ENCODE results near the gene DHRS7B.

Gene DHRS7B

GRCh38 chr17:21172846-21173245, 46.1 kb downstream of the DHRS7B start:
- H3K79me2 ChIP-seq (ENCODE audit: control insufficient read depth, insufficient read depth, low read length): no peaks in the 10 kb centered on the region
- no peak overlapping the region for H2BK5ac ChIP-seq (ENCODE audit: low read length)
- H3K4ac ChIP-seq (ENCODE audit: low read depth, low read length): no peak overlapping the region
- no peaks in the 10 kb centered on the region for H3K36me3 ChIP-seq (ENCODE audit: control insufficient read depth, insufficient read depth, low read length)
- no peaks in the 10 kb centered on the region for H3K79me1 ChIP-seq (ENCODE audit: low read length)
- H3K56ac ChIP-seq (ENCODE audit: low read length): no peak overlapping the region
- H3K18ac ChIP-seq (ENCODE audit: low read length): no peak overlapping the region
- H4K5ac ChIP-seq (ENCODE audit: low read length): no peak overlapping the region
- H4K8ac ChIP-seq (ENCODE audit: low read depth, low read length): no peak overlapping the region
- H2AK5ac ChIP-seq (ENCODE audit: low read length): no peak overlapping the region
- no peak overlapping the region for H2BK120ac ChIP-seq (ENCODE audit: low read depth, low read length)
- H3K9ac ChIP-seq (ENCODE audit: low read length): no peak overlapping the region
- H3K23ac ChIP-seq (ENCODE audit: low read length): no peak overlapping the region
- no peak overlapping the region for H3K4me2 ChIP-seq (ENCODE audit: low read length)
- no peak overlapping the region for H3K27ac ChIP-seq (ENCODE audit: low read depth, low read length)
- no peak overlapping the region for H3K4me3 ChIP-seq (ENCODE audit: low read length)
- H3K27me3 ChIP-seq (ENCODE audit: insufficient read depth, low read length, poor library complexity): no peaks in the 10 kb centered on the region
- no peak overlapping the region for H2BK15ac ChIP-seq (replicated peaks; ENCODE audit: low read depth)
- DNase-seq: no peak
- WGBS (ENCODE audit: extremely low coverage, insufficient coverage, low lambda C conversion rate): no CpG with 5 or more reads among the region's 6 CpGs
- H3K4me1 ChIP-seq (ENCODE audit: control insufficient read depth, low read depth, low read length): no peaks in the 10 kb centered on the region

DNA sequence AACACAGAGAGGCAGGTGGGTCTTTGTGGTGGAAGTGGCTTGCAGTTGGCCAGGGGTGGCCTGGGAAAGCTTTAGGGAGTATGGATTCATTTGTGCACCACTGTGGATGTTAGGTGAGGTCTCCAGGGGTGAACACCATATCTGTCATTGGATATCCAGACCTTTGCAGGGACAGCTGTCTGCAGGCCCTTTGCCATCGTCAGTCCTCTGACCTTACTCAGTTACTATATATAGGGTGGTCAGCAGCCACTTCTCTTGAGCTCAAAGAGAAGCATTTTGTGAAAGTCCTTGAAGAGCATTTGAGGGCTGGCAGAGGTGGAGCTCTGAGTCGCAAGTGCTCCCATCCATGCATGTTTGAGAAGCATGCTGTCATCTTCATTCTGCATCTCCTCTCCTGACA, 46.8 kb downstream of the DHRS7B start:
- Histone ChIP-seq H3K4me3 (ENCODE audit: low read length) (no peak overlapping the region), H3K36me3 (ENCODE audit: control insufficient read depth, insufficient read depth, low read length) (no peaks in the 10 kb centered on the region), H3K79me2 (ENCODE audit: control insufficient read depth, insufficient read depth, low read length) (no peaks in the 10 kb centered on the region), H3K4ac (ENCODE audit: low read depth, low read length) (no peak overlapping the region), H3K23ac (ENCODE audit: low read length) (no peak overlapping the region), H3K79me1 (ENCODE audit: low read length) (no peaks in the 10 kb centered on the region), H3K27me3 (ENCODE audit: insufficient read depth, low read length, poor library complexity) (no peaks in the 10 kb centered on the region), H3K9ac (ENCODE audit: low read length) (no peak overlapping the region), H2BK120ac (ENCODE audit: low read depth, low read length) (no peak overlapping the region), H2AK5ac (ENCODE audit: low read length) (no peak overlapping the region), H3K27ac (ENCODE audit: low read depth, low read length) (no peak overlapping the region), H3K4me1 (ENCODE audit: control insufficient read depth, low read depth, low read length) (no peaks in the 10 kb centered on the region), H2BK15ac (replicated peaks; ENCODE audit: low read depth) (no peak overlapping the region), H2BK5ac (ENCODE audit: low read length) (no peak overlapping the region), H3K4me2 (ENCODE audit: low read length) (no peak overlapping the region), H4K8ac (ENCODE audit: low read depth, low read length) (no peak overlapping the region), H4K5ac (ENCODE audit: low read length) (no peak overlapping the region), H3K56ac (ENCODE audit: low read length) (no peak overlapping the region), H3K18ac (ENCODE audit: low read length) (no peak overlapping the region)
- no peak for DNase-seq
- no CpG with 5 or more reads among the region's 2 CpGs for WGBS (ENCODE audit: extremely low coverage, insufficient coverage, low lambda C conversion rate)

DNA sequence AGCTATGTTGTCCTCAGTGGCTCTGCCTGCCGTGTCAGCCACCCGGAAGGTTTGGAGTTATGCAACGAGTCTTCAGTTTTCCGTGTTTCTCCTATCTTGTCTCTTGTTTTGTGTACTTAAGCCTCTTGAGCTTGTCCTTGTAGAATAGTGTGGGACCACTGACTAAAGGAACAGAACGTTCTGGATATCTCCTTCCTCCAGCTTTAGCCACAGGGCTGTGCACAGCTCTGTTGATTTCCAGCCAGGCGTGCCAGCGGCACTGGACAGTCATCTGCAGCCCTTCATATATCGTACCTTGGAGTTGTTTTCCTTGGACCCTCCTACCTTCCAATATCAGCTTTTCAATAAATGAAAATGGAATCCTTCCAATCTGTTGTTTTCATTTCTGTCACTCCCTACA, 47.4 kb downstream of the DHRS7B start:
- Histone ChIP-seq H4K5ac (ENCODE audit: low read length) (no peak overlapping the region), H3K79me2 (ENCODE audit: control insufficient read depth, insufficient read depth, low read length) (no peaks in the 10 kb centered on the region), H3K4me1 (ENCODE audit: control insufficient read depth, low read depth, low read length) (no peaks in the 10 kb centered on the region), H3K36me3 (ENCODE audit: control insufficient read depth, insufficient read depth, low read length) (no peaks in the 10 kb centered on the region), H2BK15ac (replicated peaks; ENCODE audit: low read depth) (no peak overlapping the region), H3K4me3 (ENCODE audit: low read length) (no peak overlapping the region), H2BK5ac (ENCODE audit: low read length) (no peak overlapping the region), H3K4ac (ENCODE audit: low read depth, low read length) (no peak overlapping the region), H3K23ac (ENCODE audit: low read length) (no peak overlapping the region), H3K79me1 (ENCODE audit: low read length) (no peaks in the 10 kb centered on the region), H3K4me2 (ENCODE audit: low read length) (no peak overlapping the region), H3K27ac (ENCODE audit: low read depth, low read length) (no peak overlapping the region), H3K18ac (ENCODE audit: low read length) (no peak overlapping the region), H2AK5ac (ENCODE audit: low read length) (no peak overlapping the region), H3K9ac (ENCODE audit: low read length) (no peak overlapping the region), H4K8ac (ENCODE audit: low read depth, low read length) (no peak overlapping the region), H3K27me3 (ENCODE audit: insufficient read depth, low read length, poor library complexity) (no peaks in the 10 kb centered on the region), H3K56ac (ENCODE audit: low read length) (no peak overlapping the region), H2BK120ac (ENCODE audit: low read depth, low read length) (no peak overlapping the region)
- WGBS (ENCODE audit: extremely low coverage, insufficient coverage, low lambda C conversion rate): no CpG with 5 or more reads among the region's 8 CpGs
- no peak for DNase-seq

DNA sequence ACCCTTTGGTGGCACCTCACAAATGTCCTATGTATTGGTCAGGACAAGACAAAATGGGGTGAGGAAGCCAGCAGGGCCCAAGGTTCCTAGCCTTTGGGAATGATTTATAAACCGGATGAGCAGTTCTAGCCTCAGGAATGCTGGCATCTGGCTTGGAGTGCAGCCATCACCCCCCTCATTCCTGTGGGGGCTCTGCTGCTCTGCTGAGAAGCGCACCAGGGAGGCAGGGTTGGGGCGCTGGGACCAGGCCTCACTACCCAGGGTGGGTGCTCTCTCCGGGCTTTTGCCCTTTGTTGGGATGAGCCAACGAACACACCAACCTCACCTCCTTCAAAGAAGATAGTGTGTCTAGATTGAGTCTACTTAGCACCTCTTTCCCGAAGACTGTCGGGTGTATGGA, 47.9 kb downstream of the DHRS7B start:
- Histone ChIP-seq H3K79me1 (ENCODE audit: low read length) (no peaks in the 10 kb centered on the region), H3K18ac (ENCODE audit: low read length) (no peak overlapping the region), H3K56ac (ENCODE audit: low read length) (no peak overlapping the region), H3K27me3 (ENCODE audit: insufficient read depth, low read length, poor library complexity) (no peaks in the 10 kb centered on the region), H3K4me3 (ENCODE audit: low read length) (no peak overlapping the region), H4K8ac (ENCODE audit: low read depth, low read length) (no peak overlapping the region), H3K9ac (ENCODE audit: low read length) (no peak overlapping the region), H3K4me1 (ENCODE audit: control insufficient read depth, low read depth, low read length) (no peaks in the 10 kb centered on the region), H3K27ac (ENCODE audit: low read depth, low read length) (no peak overlapping the region), H3K79me2 (ENCODE audit: control insufficient read depth, insufficient read depth, low read length) (no peaks in the 10 kb centered on the region), H3K4ac (ENCODE audit: low read depth, low read length) (no peak overlapping the region), H3K36me3 (ENCODE audit: control insufficient read depth, insufficient read depth, low read length) (no peaks in the 10 kb centered on the region), H3K23ac (ENCODE audit: low read length) (no peak overlapping the region), H4K5ac (ENCODE audit: low read length) (no peak overlapping the region), H3K4me2 (ENCODE audit: low read length) (no peak overlapping the region), H2AK5ac (ENCODE audit: low read length) (no peak overlapping the region), H2BK15ac (replicated peaks; ENCODE audit: low read depth) (no peak overlapping the region), H2BK120ac (ENCODE audit: low read depth, low read length) (no peak overlapping the region), H2BK5ac (ENCODE audit: low read length) (no peak overlapping the region)
- DNase-seq: no peak
- WGBS (ENCODE audit: extremely low coverage, insufficient coverage, low lambda C conversion rate): no CpG with 5 or more reads among the region's 7 CpGs

DNA sequence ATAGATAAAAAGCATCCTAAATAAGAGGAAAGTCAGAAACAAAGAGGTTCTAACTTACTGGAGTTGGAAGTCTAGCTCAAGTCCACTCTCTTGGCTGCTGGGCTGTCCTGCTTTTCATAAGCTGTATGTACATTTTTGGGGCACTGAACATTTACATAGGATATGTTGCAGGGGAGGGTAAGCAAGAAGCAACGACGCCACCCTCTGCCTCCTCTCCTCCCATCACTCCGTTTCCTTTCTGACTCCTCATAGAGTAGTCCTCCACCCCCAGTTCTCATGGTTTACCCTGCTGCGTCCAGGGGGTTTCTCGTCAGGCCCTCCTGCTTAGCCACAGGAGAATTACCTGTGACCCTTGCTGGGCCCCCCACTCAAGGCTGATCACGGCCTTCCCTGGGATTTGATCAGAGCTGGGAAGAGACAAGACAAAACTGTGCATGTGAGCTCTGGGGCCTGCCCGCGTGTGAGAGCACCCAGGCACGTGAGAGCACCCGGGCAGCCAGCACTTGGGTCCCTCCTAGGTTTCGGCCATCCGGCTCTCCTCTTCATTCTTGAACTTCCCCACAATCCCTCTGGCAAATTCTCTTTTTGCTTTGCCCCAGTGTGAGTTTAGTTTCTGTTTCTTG, 50.1 kb downstream of the DHRS7B start:
- Histone ChIP-seq H2BK120ac (ENCODE audit: low read depth, low read length) (no peak overlapping the region), H3K27ac (ENCODE audit: low read depth, low read length) (no peak overlapping the region), H3K4me3 (ENCODE audit: low read length) (no peak overlapping the region), H3K56ac (ENCODE audit: low read length) (no peak overlapping the region), H3K36me3 (ENCODE audit: control insufficient read depth, insufficient read depth, low read length) (no peaks in the 10 kb centered on the region), H3K4ac (ENCODE audit: low read depth, low read length) (no peak overlapping the region), H3K27me3 (ENCODE audit: insufficient read depth, low read length, poor library complexity) (no peaks in the 10 kb centered on the region), H3K23ac (ENCODE audit: low read length) (no peak overlapping the region), H4K5ac (ENCODE audit: low read length) (no peak overlapping the region), H2BK15ac (replicated peaks; ENCODE audit: low read depth) (no peak overlapping the region), H3K18ac (ENCODE audit: low read length) (no peak overlapping the region), H3K9ac (ENCODE audit: low read length) (no peak overlapping the region), H3K4me2 (ENCODE audit: low read length) (no peak overlapping the region), H4K8ac (ENCODE audit: low read depth, low read length) (no peak overlapping the region), H3K79me2 (ENCODE audit: control insufficient read depth, insufficient read depth, low read length) (no peaks in the 10 kb centered on the region), H2BK5ac (ENCODE audit: low read length) (no peak overlapping the region), H3K4me1 (ENCODE audit: control insufficient read depth, low read depth, low read length) (no peaks in the 10 kb centered on the region), H3K79me1 (ENCODE audit: low read length) (no peaks in the 10 kb centered on the region), H2AK5ac (ENCODE audit: low read length) (no peak overlapping the region)
- DNase-seq: no peak
- WGBS (ENCODE audit: extremely low coverage, insufficient coverage, low lambda C conversion rate): no CpG with 5 or more reads among the region's 12 CpGs

- Histone ChIP-seq H3K27me3 (ENCODE audit: insufficient read depth, low read length, poor library complexity) (no peaks in the 10 kb centered on the region), H3K79me1 (ENCODE audit: low read length) (no peaks in the 10 kb centered on the region), H3K18ac (ENCODE audit: low read length) (no peak overlapping the region), H2BK15ac (replicated peaks; ENCODE audit: low read depth) (no peak overlapping the region), H4K5ac (ENCODE audit: low read length) (no peak overlapping the region), H3K27ac (ENCODE audit: low read depth, low read length) (no peak overlapping the region), H2BK5ac (ENCODE audit: low read length) (no peak overlapping the region), H3K9ac (ENCODE audit: low read length) (no peak overlapping the region), H2AK5ac (ENCODE audit: low read length) (no peak overlapping the region), H3K4me3 (ENCODE audit: low read length) (no peak overlapping the region), H3K23ac (ENCODE audit: low read length) (no peak overlapping the region), H4K8ac (ENCODE audit: low read depth, low read length) (no peak overlapping the region), H2BK120ac (ENCODE audit: low read depth, low read length) (no peak overlapping the region), H3K36me3 (ENCODE audit: control insufficient read depth, insufficient read depth, low read length) (no peaks in the 10 kb centered on the region), H3K79me2 (ENCODE audit: control insufficient read depth, insufficient read depth, low read length) (no peaks in the 10 kb centered on the region), H3K4me1 (ENCODE audit: control insufficient read depth, low read depth, low read length) (no peaks in the 10 kb centered on the region), H3K56ac (ENCODE audit: low read length) (no peak overlapping the region), H3K4me2 (ENCODE audit: low read length) (no peak overlapping the region), H3K4ac (ENCODE audit: low read depth, low read length) (no peak overlapping the region)
- WGBS (ENCODE audit: extremely low coverage, insufficient coverage, low lambda C conversion rate): no CpG with 5 or more reads among the region's 8 CpGs
- DNase-seq: no peak
These were observed 50.6 kb downstream of the DHRS7B start for GRCh38 chr17:21177401-21177800.
